ENCODE measurements around the gene DDOST. TPM values are rescaled to one million over a fixed set of nuclear protein-coding genes. Genes with fewer than 3 reads are reported as not detected.

DDOST gene
- polyA plus RNA-seq, 3 donors = 125 to 245 (median 241) TPM

DNA sequence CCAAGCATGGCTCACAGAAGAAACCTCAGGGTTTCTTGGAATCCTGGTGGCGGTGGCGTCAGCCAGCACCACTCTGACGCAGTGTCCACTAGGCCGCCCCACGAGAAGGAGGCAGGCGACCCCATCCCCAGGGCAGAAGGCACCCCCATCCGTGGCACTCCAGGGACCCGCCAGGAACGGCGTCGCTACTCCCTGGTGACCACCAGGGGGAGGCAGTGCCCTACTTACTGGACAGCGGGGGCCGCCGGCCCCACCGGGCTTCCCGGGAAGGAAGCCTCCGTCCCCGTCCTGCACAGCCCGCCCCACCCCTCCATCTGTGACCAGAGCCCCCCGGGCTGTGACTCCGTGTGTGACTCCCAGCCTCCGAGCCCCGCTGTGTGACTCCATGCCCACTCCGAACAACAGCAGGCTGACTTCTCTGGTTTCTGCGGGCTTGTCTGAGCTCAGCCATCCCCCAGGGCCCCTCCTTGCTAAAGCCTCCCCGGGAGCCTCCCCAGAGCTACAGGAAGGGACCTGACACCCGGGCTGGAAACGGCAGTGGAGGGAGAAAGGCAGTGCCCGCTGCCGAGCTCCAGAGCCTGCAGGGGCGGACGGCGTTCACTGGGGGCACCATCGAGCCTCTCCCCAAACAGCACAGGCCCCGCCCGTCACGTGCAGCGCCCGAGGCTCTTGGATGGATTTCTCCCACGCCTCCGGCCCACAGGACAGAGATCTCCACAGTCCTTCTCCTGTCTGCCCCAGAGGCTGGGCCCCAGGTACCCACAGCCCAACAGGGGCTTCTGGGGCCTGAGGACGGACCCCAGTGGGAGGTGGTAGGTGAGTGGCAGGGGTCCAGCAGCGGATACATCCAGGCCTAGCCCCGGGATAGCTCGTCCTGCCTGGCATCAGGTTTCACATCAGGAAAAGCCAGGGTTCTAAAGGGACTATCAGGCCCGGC, 35.5 kb upstream of the DDOST start:
- peaks cover 2 to 10% (median 9%) of the 10 kb centered on the region in 3 donors for H3K27me3 Mint-ChIP-seq (ENCODE audit: low read depth in 3 of 3)
- intact Hi-C loops (cut with micrococcal nuclease) = loop anchor here (2.0 to 10.0 kb wide), 3 partner anchors 36 to 498 kb away; partner anchors contain the start of gene SH2D5 (in 1 of the 2)
- peak overlapping the region; percentile 94 to 95 for H3K4me3 Mint-ChIP-seq
- H3K79me2 ChIP-seq (ENCODE audit: insufficient read depth, low read length) = no peaks in the 10 kb centered on the region
- H2AFZ ChIP-seq (ENCODE audit: insufficient read depth, low read depth, low read length, poor library complexity, severe bottlenecking) = peak overlapping the region; percentile 100
- peaks cover 14% of the 10 kb centered on the region for H3K4me1 Mint-ChIP-seq
- H3K4me1 ChIP-seq (ENCODE audit: control insufficient read depth in 1 of 2, insufficient read depth in 2 of 2, low read length in 2 of 2) = peaks cover 9 to 11% of the 10 kb centered on the region in 2 donors
- H3K27ac Mint-ChIP-seq = peak overlapping the region; percentile 46 to 93 (median 84)
- peak; percentile 75 to 80 (median 76) for DNase-seq
- peak overlapping the region; percentile 3 to 80 for H3K27ac ChIP-seq (ENCODE audit: low read depth in 1 of 2, low read length in 2 of 2)
- H3K9me3 Mint-ChIP-seq = no peaks in the 10 kb centered on the region
- no peaks in the 10 kb centered on the region for H3K27me3 ChIP-seq (ENCODE audit: control insufficient read depth in 2 of 2, insufficient read depth in 2 of 2, low read length in 2 of 2)
- peak overlapping the region; percentile 100 for H3K4me2 ChIP-seq (replicated peaks; ENCODE audit: extremely low read depth, low read length, poor library complexity, severe bottlenecking)
- no peaks in the 10 kb centered on the region for H3K36me3 ChIP-seq (replicated peaks in 1 of 2; ENCODE audit: control insufficient read depth in 1 of 2, insufficient read depth in 2 of 2, low read length in 2 of 2)
- H3K9ac ChIP-seq (ENCODE audit: insufficient read depth, low read length, poor library complexity, severe bottlenecking) = peak overlapping the region; percentile 84
- no peaks in the 10 kb centered on the region for H4K20me1 ChIP-seq (ENCODE audit: insufficient read depth, low read length)
- TF ChIP-seq, protein P1, sequence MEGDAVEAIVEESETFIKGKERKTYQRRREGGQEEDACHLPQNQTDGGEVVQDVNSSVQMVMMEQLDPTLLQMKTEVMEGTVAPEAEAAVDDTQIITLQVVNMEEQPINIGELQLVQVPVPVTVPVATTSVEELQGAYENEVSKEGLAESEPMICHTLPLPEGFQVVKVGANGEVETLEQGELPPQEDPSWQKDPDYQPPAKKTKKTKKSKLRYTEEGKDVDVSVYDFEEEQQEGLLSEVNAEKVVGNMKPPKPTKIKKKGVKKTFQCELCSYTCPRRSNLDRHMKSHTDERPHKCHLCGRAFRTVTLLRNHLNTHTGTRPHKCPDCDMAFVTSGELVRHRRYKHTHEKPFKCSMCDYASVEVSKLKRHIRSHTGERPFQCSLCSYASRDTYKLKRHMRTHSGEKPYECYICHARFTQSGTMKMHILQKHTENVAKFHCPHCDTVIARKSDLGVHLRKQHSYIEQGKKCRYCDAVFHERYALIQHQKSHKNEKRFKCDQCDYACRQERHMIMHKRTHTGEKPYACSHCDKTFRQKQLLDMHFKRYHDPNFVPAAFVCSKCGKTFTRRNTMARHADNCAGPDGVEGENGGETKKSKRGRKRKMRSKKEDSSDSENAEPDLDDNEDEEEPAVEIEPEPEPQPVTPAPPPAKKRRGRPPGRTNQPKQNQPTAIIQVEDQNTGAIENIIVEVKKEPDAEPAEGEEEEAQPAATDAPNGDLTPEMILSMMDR (IDR thresholded peaks at IDR 0.05) = peak; percentile 100
- 4% methylated on average over 29 of the region's 46 CpGs for WGBS (ENCODE audit: insufficient coverage)
- H3K9me3 ChIP-seq (replicated peaks in 1 of 2; ENCODE audit: control insufficient read depth in 1 of 2, insufficient read depth in 1 of 2, low read length in 2 of 2) = no peaks in the 10 kb centered on the region
- H3K36me3 Mint-ChIP-seq = no peaks in the 10 kb centered on the region
- H3K4me3 ChIP-seq (replicated peaks in 1 of 3; ENCODE audit: low read depth in 2 of 3, low read length in 3 of 3) = peak overlapping the region; percentile 66 to 99 (median 67)

DNA sequence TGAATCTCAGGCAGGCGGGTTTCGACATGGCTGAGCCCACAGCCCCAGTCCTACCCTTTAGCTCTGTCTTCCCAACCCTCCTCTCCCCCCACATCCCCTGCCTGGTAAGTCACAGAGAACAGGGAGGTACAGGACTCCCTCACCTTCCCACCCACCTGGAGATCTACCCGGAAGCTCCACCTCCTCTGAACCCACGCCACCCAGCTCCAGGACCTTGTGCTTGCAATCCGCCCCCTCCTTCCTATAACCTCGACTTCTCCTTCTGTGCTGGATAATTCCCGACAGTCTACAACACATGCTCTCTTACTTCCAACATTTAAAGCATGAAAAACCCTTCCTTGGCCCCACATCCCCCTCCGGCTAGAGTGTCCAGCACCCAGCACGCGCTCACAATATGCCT, 34.3 kb upstream of the DDOST start:
- DNase-seq = no peak
- no peak overlapping the region for H2AFZ ChIP-seq (ENCODE audit: insufficient read depth, low read depth, low read length, poor library complexity, severe bottlenecking)
- H3K4me1 Mint-ChIP-seq = peaks cover 14% of the 10 kb centered on the region
- no peak overlapping the region for H3K4me3 ChIP-seq (replicated peaks in 1 of 3; ENCODE audit: low read depth in 2 of 3, low read length in 3 of 3)
- no peaks in the 10 kb centered on the region for H3K9me3 ChIP-seq (replicated peaks in 1 of 2; ENCODE audit: control insufficient read depth in 1 of 2, insufficient read depth in 1 of 2, low read length in 2 of 2)
- H3K36me3 ChIP-seq (replicated peaks in 1 of 2; ENCODE audit: control insufficient read depth in 1 of 2, insufficient read depth in 2 of 2, low read length in 2 of 2) = no peaks in the 10 kb centered on the region
- H3K9ac ChIP-seq (ENCODE audit: insufficient read depth, low read length, poor library complexity, severe bottlenecking) = no peak overlapping the region
- H3K27ac ChIP-seq (ENCODE audit: low read depth in 1 of 2, low read length in 2 of 2) = no peak overlapping the region
- H3K79me2 ChIP-seq (ENCODE audit: insufficient read depth, low read length) = no peaks in the 10 kb centered on the region
- H3K27ac Mint-ChIP-seq = no peak overlapping the region
- H3K4me2 ChIP-seq (replicated peaks; ENCODE audit: extremely low read depth, low read length, poor library complexity, severe bottlenecking) = no peak overlapping the region
- peaks cover 2 to 10% (median 5%) of the 10 kb centered on the region in 3 donors for H3K27me3 Mint-ChIP-seq (ENCODE audit: low read depth in 3 of 3)
- H3K27me3 ChIP-seq (ENCODE audit: control insufficient read depth in 2 of 2, insufficient read depth in 2 of 2, low read length in 2 of 2) = no peaks in the 10 kb centered on the region
- H3K4me1 ChIP-seq (ENCODE audit: control insufficient read depth in 1 of 2, insufficient read depth in 2 of 2, low read length in 2 of 2) = peaks cover 9 to 11% of the 10 kb centered on the region in 2 donors
- 85% methylated on average over 10 of the region's 10 CpGs for WGBS (ENCODE audit: insufficient coverage)
- H4K20me1 ChIP-seq (ENCODE audit: insufficient read depth, low read length) = no peaks in the 10 kb centered on the region
- H3K4me3 Mint-ChIP-seq = no peak overlapping the region
- intact Hi-C loops (cut with micrococcal nuclease) = loop anchor here (5.0 to 10.0 kb wide), 2 partner anchors 37 to 499 kb away; partner anchors contain the start of gene SH2D5 (in 1 of the 2)
- no peaks in the 10 kb centered on the region for H3K9me3 Mint-ChIP-seq
- TF ChIP-seq, protein P1 (IDR thresholded peaks at IDR 0.05) = no peak
- no peaks in the 10 kb centered on the region for H3K36me3 Mint-ChIP-seq

Measured in CD14-positive monocyte (primary cell).